CD4-positive, CD25-positive, alpha-beta regulatory T cell (primary cell): ENCODE data around the gene OR8I2. TPM values are rescaled to one million over a fixed set of nuclear protein-coding genes. Genes with fewer than 3 reads are reported as not detected.
"Not testable (repeated sequence)": the region's sequence is repeated elsewhere in the genome, so short reads cannot be mapped to it uniquely, and the experiment has no call there.

Experiments
- ATAC-seq, 2 donors: fragments of 150-1000 bp; cut with Tn5 transposase; one replicate each; pipeline ENCODE4 v1.10.0; 2021; ENCODE audit warnings: low read depth in 2 of 2, moderate number of reproducible peaks in 2 of 2, moderate library complexity in 1 of 2
- DNase-seq, 3 donors: peaks; one replicate each; pipeline versions ENCODE4 v3.0.0 to v3.0.0-alpha.2; 2012 to 2022; ENCODE audit warnings: mixed read lengths in 1 of 3
- H3K27ac ChIP-seq: one replicate; pipeline ENCODE4 v1.7.0; 2013; ENCODE audit warnings: mild to moderate bottlenecking, low read length; ENCODE audit not compliant: insufficient read depth, poor library complexity, severe bottlenecking
- H3K27me3 ChIP-seq: one replicate; pipeline ENCODE4 v1.7.0; 2013; ENCODE audit warnings: low read length; ENCODE audit not compliant: control insufficient read depth, insufficient read depth
- H3K36me3 ChIP-seq: one replicate; pipeline ENCODE4 v1.7.0; 2013; ENCODE audit warnings: mild to moderate bottlenecking, low read length, moderate library complexity; ENCODE audit not compliant: control insufficient read depth, insufficient read depth
- H3K4me1 ChIP-seq: 2 replicates; pipeline ENCODE4 v1.7.0; 2013; ENCODE audit warnings: mild to moderate bottlenecking, low read length; ENCODE audit not compliant: insufficient read depth, control insufficient read depth, poor library complexity, severe bottlenecking
- H3K4me3 ChIP-seq: one replicate; pipeline ENCODE4 v1.7.0; 2013; ENCODE audit warnings: low read depth, mild to moderate bottlenecking, low read length, moderate library complexity
- H3K9me3 ChIP-seq, 2 experiments: 1 replicate in 1 of 2; 2 replicates in 1 of 2; pipeline ENCODE4 v1.7.0; 2013; ENCODE audit warnings: low read length in 2 of 2, mild to moderate bottlenecking in 1 of 2, moderate library complexity in 1 of 2; ENCODE audit not compliant: control insufficient read depth in 2 of 2
- H3K27ac Mint-ChIP-seq, 3 donors: one replicate each; pipeline ENCODE4 v1.8.0; 2020 to 2022; ENCODE audit warnings: mild to moderate bottlenecking in 3 of 3, mixed read lengths in 3 of 3, moderate library complexity in 2 of 3
- H3K27me3 Mint-ChIP-seq: one replicate; pipeline ENCODE4 v1.8.0; 2022; ENCODE audit warnings: mild to moderate bottlenecking, mixed read lengths
- H3K36me3 Mint-ChIP-seq: one replicate; pipeline ENCODE4 v1.8.0; 2020; ENCODE audit warnings: mixed read lengths
- H3K4me1 Mint-ChIP-seq, 4 donors: one replicate each; pipeline ENCODE4 v1.8.0; 2020 to 2022; ENCODE audit warnings: mixed read lengths in 4 of 4, mild to moderate bottlenecking in 1 of 4
- H3K4me3 Mint-ChIP-seq, 4 donors: one replicate each; pipeline ENCODE4 v1.8.0; 2020 to 2022; ENCODE audit warnings: mild to moderate bottlenecking in 4 of 4, mixed read lengths in 4 of 4, moderate library complexity in 3 of 4
- H3K9me3 Mint-ChIP-seq, 7 donors: one replicate each; pipeline ENCODE4 v1.8.0; 2020 to 2022; ENCODE audit warnings: mixed read lengths in 7 of 7, mild to moderate bottlenecking in 3 of 7, moderate library complexity in 2 of 7
- polyA plus RNA-seq, 4 donors: library from polyadenylated mRNA; unstranded; fragments of 300-500 nt; fragmentation: Illumina TruSeq; gene quantifications; one replicate each; pipeline ENCODE4 v1.2.3, GENCODE V29; 2021
- total RNA-seq: library from RNA; stranded (reverse); gene quantifications from one replicate; pipeline ENCODE4 v1.2.3, GENCODE V29; 2022

Gene OR8I2
- total RNA-seq = not detected
- not detected for polyA plus RNA-seq

- Histone ChIP-seq H3K36me3 (no peaks in the 10 kb centered on the region), H3K27me3 (no peaks in the 10 kb centered on the region), H3K9me3 (peaks cover 0 to 6% of the 10 kb centered on the region in 2 experiments), H3K27ac (no peak within 1 kb of the TSS), H3K4me1 (no peaks in the 10 kb centered on the region), H3K4me3 (no peak within 1 kb of the TSS)
- no peak for ATAC-seq
- Mint-ChIP-seq H3K4me1 (no peaks in the 10 kb centered on the region), H3K4me3 (no peak within 1 kb of the TSS), H3K36me3 (no peaks in the 10 kb centered on the region), H3K27ac (no peak within 1 kb of the TSS), H3K9me3 (peaks cover 1 to 16% (median 6%) of the 10 kb centered on the region in 7 donors), H3K27me3 (no peaks in the 10 kb centered on the region)
- no peak for DNase-seq
These were observed at the start of gene OR8I2 for GRCh38 chr11:56093008-56093407. TSS of gene OR8I2 (plus strand) at chr11:56093308. CDS start at chr11:56093308, 0 bp downstream.

- Histone ChIP-seq H3K27ac (no peak overlapping the region), H3K9me3 (peaks cover 2 to 6% of the 10 kb centered on the region in 2 experiments), H3K36me3 (no peaks in the 10 kb centered on the region), H3K4me3 (no peak overlapping the region), H3K27me3 (no peaks in the 10 kb centered on the region), H3K4me1 (no peaks in the 10 kb centered on the region)
- no peak overlapping the region for H3K4me3 Mint-ChIP-seq
- no peaks in the 10 kb centered on the region for H3K4me1 Mint-ChIP-seq
- no peak for DNase-seq
- no peaks in the 10 kb centered on the region for H3K36me3 Mint-ChIP-seq
- peaks cover 2 to 19% (median 6%) of the 10 kb centered on the region in 7 donors for H3K9me3 Mint-ChIP-seq
- no peak for ATAC-seq
- no peaks in the 10 kb centered on the region for H3K27me3 Mint-ChIP-seq
- no peak overlapping the region for H3K27ac Mint-ChIP-seq
These were observed 47.6 kb upstream of the OR8I2 start for GRCh38 chr11:56045538-56045937.

DNA sequence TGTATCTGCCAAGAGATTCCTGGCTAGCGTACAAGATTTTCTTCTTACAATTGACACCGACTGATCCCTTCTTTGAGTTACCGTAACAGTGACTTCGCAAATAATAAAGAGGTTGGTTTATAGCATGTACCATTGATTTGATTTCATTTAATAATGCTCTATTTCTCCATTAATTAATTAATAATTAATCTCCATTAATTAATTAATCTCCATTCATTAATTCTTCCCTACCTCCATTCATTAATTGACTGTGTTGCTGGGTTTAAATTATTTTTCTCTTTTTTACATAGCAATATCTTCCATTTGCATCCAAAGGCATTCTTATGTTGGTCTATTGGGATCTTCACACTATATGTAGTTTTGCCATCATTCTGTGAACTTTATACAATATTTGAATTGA, 44.6 kb upstream of the OR8I2 start:
- no peak overlapping the region for H3K27ac ChIP-seq
- Mint-ChIP-seq H3K27me3 (no peaks in the 10 kb centered on the region), H3K27ac (no peak overlapping the region), H3K9me3 (peaks cover 0 to 15% (median 7%) of the 10 kb centered on the region in 7 donors), H3K4me1 (no peaks in the 10 kb centered on the region), H3K36me3 (no peaks in the 10 kb centered on the region), H3K4me3 (no peak overlapping the region)
- H3K27me3 ChIP-seq = no peaks in the 10 kb centered on the region
- DNase-seq (no peak), ATAC-seq (no peak)
- no peak overlapping the region for H3K4me3 ChIP-seq
- H3K36me3 ChIP-seq = no peaks in the 10 kb centered on the region
- peaks cover 0 to 2% of the 10 kb centered on the region in 2 experiments for H3K9me3 ChIP-seq
- H3K4me1 ChIP-seq = no peaks in the 10 kb centered on the region

DNA sequence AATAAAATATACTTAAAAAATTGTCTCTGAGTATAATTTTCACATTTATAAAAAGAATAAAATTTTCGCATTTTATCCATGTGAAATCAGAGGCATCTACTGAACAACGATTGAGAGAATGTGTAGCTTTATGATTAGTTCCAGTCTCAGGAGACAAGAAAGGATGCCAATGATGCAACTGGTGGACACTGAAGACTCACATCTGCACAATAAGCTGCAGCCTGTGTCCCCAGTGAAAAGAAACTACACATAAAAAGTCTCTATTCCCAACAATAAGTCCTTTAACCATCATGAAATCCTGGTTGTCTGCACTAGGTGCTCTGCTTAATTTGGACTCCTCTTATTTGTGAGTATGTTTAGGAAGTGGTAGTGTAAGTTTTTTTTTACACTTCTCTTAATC, 43.6 kb upstream of the OR8I2 start:
- H3K27ac ChIP-seq = no peak overlapping the region
- Mint-ChIP-seq H3K36me3 (no peaks in the 10 kb centered on the region), H3K4me1 (no peaks in the 10 kb centered on the region), H3K27me3 (no peaks in the 10 kb centered on the region), H3K4me3 (no peak overlapping the region), H3K27ac (no peak overlapping the region), H3K9me3 (peaks cover 3 to 20% (median 8%) of the 10 kb centered on the region in 7 donors)
- H3K27me3 ChIP-seq = no peaks in the 10 kb centered on the region
- DNase-seq (no peak), ATAC-seq (no peak)
- H3K36me3 ChIP-seq = no peaks in the 10 kb centered on the region
- no peaks in the 10 kb centered on the region for H3K4me1 ChIP-seq
- H3K4me3 ChIP-seq = no peak overlapping the region
- H3K9me3 ChIP-seq = peaks cover 0 to 2% of the 10 kb centered on the region in 2 experiments

DNA sequence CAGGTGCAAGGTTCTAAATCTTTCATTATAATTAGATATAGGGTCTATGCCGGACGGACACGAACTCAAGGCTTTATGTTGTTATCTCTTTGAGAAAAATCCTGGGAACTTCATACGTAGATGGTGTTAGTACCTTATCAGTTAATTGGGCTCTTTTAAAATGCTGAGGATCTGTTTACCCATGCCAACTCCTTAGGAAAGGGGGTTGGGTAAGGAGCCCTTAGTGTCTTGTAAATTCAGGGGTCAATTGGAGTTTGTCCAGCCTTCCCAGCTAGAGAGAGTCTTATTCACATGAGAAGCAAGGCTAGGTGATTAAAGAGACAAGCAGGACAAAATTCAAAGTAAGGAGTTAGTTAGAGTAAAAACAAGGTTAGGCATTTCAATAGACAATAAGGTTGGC, 36.7 kb upstream of the OR8I2 start:
- H3K4me1 ChIP-seq, H3K4me3 ChIP-seq, H3K27ac Mint-ChIP-seq, H3K36me3 ChIP-seq, H3K27me3 ChIP-seq, H3K27ac ChIP-seq, DNase-seq, ATAC-seq, H3K27me3 Mint-ChIP-seq, H3K9me3 ChIP-seq, H3K4me1 Mint-ChIP-seq, H3K4me3 Mint-ChIP-seq, H3K36me3 Mint-ChIP-seq: not testable (repeated sequence)
- peaks cover 3 to 55% (median 13%) of the 10 kb centered on the region in 7 donors for H3K9me3 Mint-ChIP-seq

DNA sequence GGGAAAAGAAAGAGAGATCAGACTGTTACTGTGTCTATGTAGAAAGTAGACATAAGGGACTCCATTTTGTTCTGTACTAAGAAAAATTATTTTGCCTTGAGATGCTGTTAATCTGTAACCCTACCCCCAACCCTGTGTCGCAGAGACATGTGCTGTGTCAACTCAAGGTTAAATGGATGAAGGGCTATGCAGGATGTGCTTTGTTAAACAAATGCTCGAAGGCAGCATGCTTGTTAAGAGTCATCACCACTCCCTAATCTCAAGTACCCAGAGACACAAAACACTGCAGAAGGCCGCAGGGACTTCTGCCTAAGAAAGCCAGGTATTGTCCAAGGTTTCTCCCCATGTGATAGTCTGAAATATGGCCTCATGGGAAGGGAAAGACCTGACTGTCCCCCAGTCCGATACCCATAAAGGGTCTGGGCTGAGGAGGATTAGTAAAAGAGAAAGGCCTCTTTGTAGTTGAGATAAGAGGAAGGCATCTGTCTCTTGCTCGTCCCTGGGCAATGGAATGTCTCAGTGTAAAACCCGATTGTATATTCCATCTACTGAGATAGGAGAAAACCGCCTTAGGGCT, 35.4 kb upstream of the OR8I2 start:
- H3K4me1 ChIP-seq, H3K4me1 Mint-ChIP-seq, H3K4me3 ChIP-seq, DNase-seq, H3K4me3 Mint-ChIP-seq, H3K27ac Mint-ChIP-seq, H3K27me3 ChIP-seq, H3K27ac ChIP-seq, H3K36me3 ChIP-seq, H3K36me3 Mint-ChIP-seq, H3K9me3 ChIP-seq, H3K27me3 Mint-ChIP-seq, ATAC-seq: not testable (repeated sequence)
- H3K9me3 Mint-ChIP-seq = peaks cover 2 to 49% (median 12%) of the 10 kb centered on the region in 7 donors

DNA sequence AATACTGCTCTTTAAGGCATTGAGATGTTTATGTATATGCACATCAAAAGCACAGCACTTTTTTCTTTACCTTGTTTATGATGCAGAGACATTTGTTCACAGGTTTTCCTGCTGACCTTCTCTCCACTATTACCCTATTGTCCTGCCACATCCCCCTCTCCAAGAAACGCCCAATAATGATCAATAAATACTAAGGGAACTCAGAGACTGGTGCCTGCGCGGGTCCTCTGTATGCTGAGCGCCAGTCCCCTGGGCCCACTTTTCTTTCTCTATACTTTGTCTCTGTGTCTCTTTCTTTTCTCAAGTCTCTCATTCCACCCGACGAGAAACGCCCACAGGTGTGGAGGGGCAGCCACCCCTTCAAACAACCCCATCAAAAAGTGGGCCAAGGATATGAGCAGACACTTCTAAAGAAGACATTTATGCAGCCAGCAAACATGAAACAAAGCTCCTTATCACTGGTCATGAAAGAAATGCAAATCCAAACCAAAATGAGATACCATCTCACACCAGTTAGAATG, 34.8 kb upstream of the OR8I2 start:
- not testable (repeated sequence) for H3K4me1 ChIP-seq, H3K4me3 Mint-ChIP-seq, H3K27me3 Mint-ChIP-seq, H3K27ac ChIP-seq, H3K4me1 Mint-ChIP-seq, H3K36me3 ChIP-seq, H3K4me3 ChIP-seq, H3K9me3 ChIP-seq, H3K27me3 ChIP-seq, DNase-seq, H3K36me3 Mint-ChIP-seq, H3K27ac Mint-ChIP-seq, ATAC-seq
- H3K9me3 Mint-ChIP-seq = peaks cover 2 to 49% (median 12%) of the 10 kb centered on the region in 7 donors

DNA sequence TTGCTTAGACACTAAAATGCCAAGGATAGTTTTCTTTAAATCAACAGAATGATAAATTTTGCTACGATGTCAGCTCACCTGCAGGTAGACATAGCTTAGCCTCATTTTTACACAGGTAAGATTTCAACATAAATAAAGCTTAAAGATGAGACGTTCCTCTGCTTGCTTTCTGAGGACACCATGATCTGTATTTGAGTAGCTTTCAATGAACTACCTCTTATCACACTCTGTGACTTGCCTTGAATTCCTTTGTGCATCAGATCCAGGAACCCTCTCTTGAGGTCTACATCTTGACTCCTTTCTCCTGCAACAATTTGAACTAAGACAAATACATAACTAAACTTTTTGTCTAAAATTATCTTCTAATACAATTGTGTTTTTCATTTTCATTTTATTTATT, 26.1 kb upstream of the OR8I2 start:
- ATAC-seq = no peak
- no peak overlapping the region for H3K27ac Mint-ChIP-seq
- Histone ChIP-seq H3K4me3 (no peak overlapping the region), H3K27me3 (no peaks in the 10 kb centered on the region), H3K4me1 (no peaks in the 10 kb centered on the region), H3K36me3 (no peaks in the 10 kb centered on the region), H3K27ac (no peak overlapping the region), H3K9me3 (peaks cover 0 to 9% of the 10 kb centered on the region in 2 experiments)
- no peaks in the 10 kb centered on the region for H3K27me3 Mint-ChIP-seq
- no peaks in the 10 kb centered on the region for H3K4me1 Mint-ChIP-seq
- no peaks in the 10 kb centered on the region for H3K36me3 Mint-ChIP-seq
- DNase-seq = no peak
- peaks cover 0 to 30% (median 8%) of the 10 kb centered on the region in 7 donors for H3K9me3 Mint-ChIP-seq
- no peak overlapping the region for H3K4me3 Mint-ChIP-seq
